Spleen (tissue), 7 donors: ENCODE measurements around the gene SLC22A23.

ENCODE experiments used
- POLR2A ChIP-seq, 3 donors: fragments of 450-650 bp; IDR thresholded peaks; one replicate each; pipeline ENCODE4 v1.5.1; 2017; ENCODE audit warnings: antibody characterized with exemption in 3 of 3, mild to moderate bottlenecking in 1 of 3
- TF ChIP-seq, protein P1 (sequence below), 11 experiments: fragments of 200-600 bp in 7 of 11; fragments of 450-650 bp in 4 of 11; sonication (generic) in 4 of 11; IDR thresholded peaks in 8 of 11; conservative IDR thresholded peaks in 3 of 11; 1 replicate in 7 of 11; 2 replicates in 4 of 11; pipeline versions ENCODE4 v1.4.0 to v1.8.0; 2016 to 2021; ENCODE audit warnings: antibody characterized with exemption in 11 of 11, inconsistent platforms in 4 of 11, mild to moderate bottlenecking in 1 of 11
- donor health status: DM: no; HTN: no; CAD: no; lungs with moderate emphysema.
- donor health status: DM: no; HTN: no; CAD: no.
- donor health status: DM: no; HTN: no; CAD: no.

GRCh38 chr6:3369985-3370360 is 86.9 kb downstream of the SLC22A23 start:
- TF ChIP-seq, protein P1, sequence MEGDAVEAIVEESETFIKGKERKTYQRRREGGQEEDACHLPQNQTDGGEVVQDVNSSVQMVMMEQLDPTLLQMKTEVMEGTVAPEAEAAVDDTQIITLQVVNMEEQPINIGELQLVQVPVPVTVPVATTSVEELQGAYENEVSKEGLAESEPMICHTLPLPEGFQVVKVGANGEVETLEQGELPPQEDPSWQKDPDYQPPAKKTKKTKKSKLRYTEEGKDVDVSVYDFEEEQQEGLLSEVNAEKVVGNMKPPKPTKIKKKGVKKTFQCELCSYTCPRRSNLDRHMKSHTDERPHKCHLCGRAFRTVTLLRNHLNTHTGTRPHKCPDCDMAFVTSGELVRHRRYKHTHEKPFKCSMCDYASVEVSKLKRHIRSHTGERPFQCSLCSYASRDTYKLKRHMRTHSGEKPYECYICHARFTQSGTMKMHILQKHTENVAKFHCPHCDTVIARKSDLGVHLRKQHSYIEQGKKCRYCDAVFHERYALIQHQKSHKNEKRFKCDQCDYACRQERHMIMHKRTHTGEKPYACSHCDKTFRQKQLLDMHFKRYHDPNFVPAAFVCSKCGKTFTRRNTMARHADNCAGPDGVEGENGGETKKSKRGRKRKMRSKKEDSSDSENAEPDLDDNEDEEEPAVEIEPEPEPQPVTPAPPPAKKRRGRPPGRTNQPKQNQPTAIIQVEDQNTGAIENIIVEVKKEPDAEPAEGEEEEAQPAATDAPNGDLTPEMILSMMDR (IDR thresholded peaks at IDR 0.05 in 8 of 11, conservative IDR thresholded peaks at IDR 0.05 in 3 of 11), result no peak
- TF ChIP-seq POLR2A (IDR thresholded peaks at IDR 0.05), result no peak
